IMR-90 (cell line): Measurements from ENCODE around the gene LARGE2. TPM values are rescaled to one million over a fixed set of nuclear protein-coding genes. Genes with fewer than 3 reads are reported as not detected.

Source experiments
- ATAC-seq: fragments of 200-7000 bp; cut with Tn5 transposase; 2 replicates; pipeline ENCODE4 v1.9.1; 2020; ENCODE audit warnings: low read depth, mild to moderate bottlenecking, moderate library complexity
- BruUV-seq: library from RNA; stranded (reverse); fragments of 400-500 nt; replicated peaks from 2 replicates; lab custom pipeline; 2021; lab: Mats Ljungman, UMichigan
- CTCF ChIA-PET: fragments of 300-600 bp; formaldehyde crosslinking; extraction: SDS; loops from one replicate; lab custom pipeline; 2021; ENCODE audit warnings: antibody characterized with exemption; lab: Yijun Ruan, JAX
- POLR2A ChIA-PET: fragments of 300-600 bp; sonication (Branson Sonifier 250); formaldehyde crosslinking; loops from one replicate; lab custom pipeline; 2022; ENCODE audit warnings: antibody characterized with exemption; ENCODE audit not compliant: unreplicated experiment; lab: Charles Lee
- DNase-seq: peaks from one replicate; pipeline ENCODE4 v3.0.0; 2013
- H2AFZ ChIP-seq: replicated peaks from 2 replicates; pipeline ENCODE3; 2013; ENCODE audit warnings: low read length, mild to moderate bottlenecking; ENCODE audit not compliant: poor library complexity
- H2AK5ac ChIP-seq: 2 replicates; pipeline ENCODE4 v1.6.1; 2013; ENCODE audit warnings: low read depth, low read length, inconsistent platforms
- H2AK9ac ChIP-seq: replicated peaks from 2 replicates; pipeline ENCODE3; 2013; ENCODE audit warnings: mild to moderate bottlenecking, low read depth, low read length, moderate library complexity; ENCODE audit not compliant: poor library complexity
- H2BK120ac ChIP-seq: 2 replicates; pipeline ENCODE4 v1.6.1; 2013; ENCODE audit warnings: low read depth, low read length, inconsistent platforms
- H2BK15ac ChIP-seq: 3 replicates; pipeline ENCODE4 v1.6.1; 2013; ENCODE audit warnings: low read depth, low read length, inconsistent platforms
- H2BK20ac ChIP-seq: 2 replicates; pipeline ENCODE4 v1.6.1; 2013; ENCODE audit warnings: low read depth, mild to moderate bottlenecking, inconsistent platforms, low read length, moderate library complexity
- H2BK5ac ChIP-seq: 2 replicates; pipeline ENCODE4 v1.6.1; 2013; ENCODE audit warnings: mild to moderate bottlenecking, low read depth, low read length, inconsistent platforms; ENCODE audit not compliant: poor library complexity, severe bottlenecking
- H3K14ac ChIP-seq: replicated peaks from 2 replicates; pipeline ENCODE4 v1.6.1; 2013; ENCODE audit warnings: low read depth, low read length, inconsistent platforms
- H3K18ac ChIP-seq: 2 replicates; pipeline ENCODE4 v1.6.1; 2013; ENCODE audit warnings: low read depth, low read length, control low read depth
- H3K23ac ChIP-seq: 2 replicates; pipeline ENCODE4 v1.6.1; 2013; ENCODE audit warnings: low read depth, low read length, inconsistent platforms
- H3K27ac ChIP-seq: 2 replicates; pipeline ENCODE4 v1.5.1; 2013; ENCODE audit warnings: mild to moderate bottlenecking, control low read depth, low read length; ENCODE audit not compliant: insufficient read depth
- H3K27me3 ChIP-seq: 2 replicates; pipeline ENCODE4 v1.6.1; 2013; ENCODE audit warnings: low read length; ENCODE audit not compliant: control insufficient read depth, insufficient read depth
- H3K36me3 ChIP-seq: 2 replicates; pipeline ENCODE4 v1.6.1; 2013; ENCODE audit warnings: low read length, mixed read lengths; ENCODE audit not compliant: control insufficient read depth, insufficient read depth
- H3K4ac ChIP-seq: 2 replicates; pipeline ENCODE4 v1.6.1; 2013; ENCODE audit warnings: low read depth, low read length, inconsistent platforms
- H3K4me1 ChIP-seq: 2 replicates; pipeline ENCODE4 v1.6.1; 2013; ENCODE audit warnings: low read length, mixed read lengths; ENCODE audit not compliant: control insufficient read depth, insufficient read depth
- H3K4me2 ChIP-seq: 2 replicates; pipeline ENCODE4 v1.6.1; 2013; ENCODE audit warnings: low read depth, mild to moderate bottlenecking, control low read depth, low read length, moderate library complexity
- H3K4me3 ChIP-seq: 2 replicates; pipeline ENCODE4 v1.5.1; 2013; ENCODE audit warnings: low read depth, mild to moderate bottlenecking, control low read depth, low read length, moderate library complexity; ENCODE audit not compliant: insufficient read depth
- H3K56ac ChIP-seq: 2 replicates; pipeline ENCODE4 v1.6.1; 2013; ENCODE audit warnings: low read length, inconsistent platforms; ENCODE audit not compliant: insufficient read depth; ENCODE audit errors: extremely low read depth
- H3K79me1 ChIP-seq, 2 experiments: 2 replicates each; pipeline ENCODE4 v1.6.1; 2013; ENCODE audit warnings: low read length in 2 of 2, inconsistent platforms in 1 of 2, low read depth in 1 of 2
- H3K9ac ChIP-seq: 2 replicates; pipeline ENCODE4 v1.6.1; 2013; ENCODE audit warnings: low read depth, low read length, control low read depth
- H3K9me1 ChIP-seq: 2 replicates; pipeline ENCODE4 v1.6.1; 2013; ENCODE audit warnings: low read length, inconsistent platforms; ENCODE audit not compliant: insufficient read depth
- H3K9me3 ChIP-seq: 2 replicates; pipeline ENCODE4 v1.6.1; 2013; ENCODE audit warnings: low read length; ENCODE audit not compliant: control insufficient read depth, insufficient read depth
- H4K20me1 ChIP-seq: 2 replicates; pipeline ENCODE4 v1.6.1; 2013; ENCODE audit warnings: low read length, inconsistent platforms; ENCODE audit not compliant: insufficient read depth
- H4K5ac ChIP-seq: 2 replicates; pipeline ENCODE4 v1.6.1; 2013; ENCODE audit warnings: mild to moderate bottlenecking, low read depth, low read length, control low read depth
- H4K8ac ChIP-seq, 2 experiments: 2 replicates each; pipeline ENCODE4 v1.6.1; 2013; ENCODE audit warnings: low read depth in 2 of 2, low read length in 2 of 2, control low read depth in 1 of 2, inconsistent platforms in 1 of 2
- H4K91ac ChIP-seq: 2 replicates; pipeline ENCODE4 v1.6.1; 2013; ENCODE audit warnings: low read depth, low read length, inconsistent platforms; ENCODE audit not compliant: insufficient read depth
- BHLHE40 ChIP-seq: fragments of 150-350 bp; IDR thresholded peaks from 2 replicates; pipeline ENCODE4 v1.6.1; 2016; ENCODE audit warnings: mild to moderate bottlenecking, low read depth, low read length
- CEBPB ChIP-seq: IDR thresholded peaks from 2 replicates; pipeline ENCODE4 v1.6.1; 2012; ENCODE audit warnings: low read depth, low read length, improper control_type of control experiment
- CHD1 ChIP-seq: IDR thresholded peaks from 2 replicates; pipeline ENCODE4 v1.6.1; 2012; ENCODE audit warnings: low read depth, low read length, improper control_type of control experiment
- FOS ChIP-seq: fragments of 150-350 bp; IDR thresholded peaks from 2 replicates; pipeline ENCODE4 v1.6.1; 2016; ENCODE audit warnings: low read depth, low read length
- MAFK ChIP-seq: IDR thresholded peaks from 2 replicates; pipeline ENCODE4 v1.6.1; 2012; ENCODE audit warnings: low read depth, low read length, improper control_type of control experiment
- MAZ ChIP-seq: IDR thresholded peaks from 2 replicates; pipeline ENCODE4 v1.6.1; 2012; ENCODE audit warnings: low read depth, mild to moderate bottlenecking, low read length, improper control_type of control experiment, moderate library complexity, borderline replicate concordance
- MXI1 ChIP-seq: IDR thresholded peaks from 2 replicates; pipeline ENCODE4 v1.6.1; 2012; ENCODE audit warnings: low read depth, mild to moderate bottlenecking, low read length, moderate library complexity, borderline replicate concordance
- NFE2L2 ChIP-seq: fragments of 150-350 bp; IDR thresholded peaks from 2 replicates; pipeline ENCODE4 v1.6.1; 2016; ENCODE audit warnings: low read depth, mild to moderate bottlenecking, low read length
- POLR2A ChIP-seq: IDR thresholded peaks from 2 replicates; pipeline ENCODE4 v1.6.1; 2012; ENCODE audit warnings: mild to moderate bottlenecking, low read depth, low read length
- RAD21 ChIP-seq: IDR thresholded peaks from 2 replicates; pipeline ENCODE4 v1.6.1; 2012; ENCODE audit warnings: low read length, improper control_type of control experiment
- RCOR1 ChIP-seq: IDR thresholded peaks from 2 replicates; pipeline ENCODE4 v1.6.1; 2012; ENCODE audit warnings: mild to moderate bottlenecking, low read length, improper control_type of control experiment; ENCODE audit not compliant: insufficient replicate concordance
- RFX5 ChIP-seq: IDR thresholded peaks from 2 replicates; pipeline ENCODE4 v1.8.0; 2012; ENCODE audit warnings: low read depth, mild to moderate bottlenecking, low read length, moderate library complexity
- SMC3 ChIP-seq: fragments of 150-350 bp; IDR thresholded peaks from 2 replicates; pipeline ENCODE4 v1.6.1; 2016; ENCODE audit warnings: low read depth, mild to moderate bottlenecking, antibody characterized with exemption, low read length, moderate library complexity
- WGBS, 2 experiments: methylation state at CpG; one replicate each; pipeline versions ENCODE4 v1.1.5 to v1.1.7; 2013; ENCODE audit warnings: missing lambda C conversion rate in 2 of 2; ENCODE audit not compliant: insufficient read length in 1 of 2; ENCODE audit errors: extremely low coverage in 2 of 2; 5-methylcytosine and 5-hydroxymethylcytosine counted together
- dilution Hi-C: fragments of 300-500 bp; cut with HindIII; formaldehyde crosslinking; loops from one replicate; pipeline ENCODE4 v1.14.3; 2018; ENCODE audit warnings: low sequenced_read_pairs; ENCODE audit not compliant: unreplicated experiment
- in situ Hi-C: fragments of 300-500 bp; cut with MboI; formaldehyde crosslinking; loops from 3 replicates; pipeline ENCODE4 v1.14.3; 2019; ENCODE audit warnings: low sequenced_read_pairs, inconsistent platforms, mixed read lengths
- intact Hi-C: fragments of 100-400 bp; cut with micrococcal nuclease; formaldehyde crosslinking; loops from 2 replicates; pipeline ENCODE4 v1.10.0; 2022
- polyA plus RNA-seq, 3 experiments: library from polyadenylated mRNA; depleted of rRNA; stranded (reverse); fragments of >200 nt; gene quantifications; 2 replicates each; pipeline ENCODE4 v1.2.3, GENCODE V29; 2012; ENCODE audit warnings: low replicate concordance in 1 of 3
- total RNA-seq: library from RNA; depleted of rRNA; stranded (reverse); fragments of >200 nt; gene quantifications from 2 replicates; pipeline ENCODE4 v1.2.3, GENCODE V29; 2012
- TF ChIP-seq, protein P1 (sequence below): fragments of 150-350 bp; IDR thresholded peaks from 2 replicates; pipeline ENCODE4 v1.6.1; 2016; ENCODE audit warnings: low read depth, mild to moderate bottlenecking, low read length, moderate library complexity, borderline replicate concordance
- TF ChIP-seq, protein P2 (sequence below): conservative IDR thresholded peaks from 2 replicates; pipeline ENCODE4 v1.5.1; 2012; ENCODE audit warnings: mild to moderate bottlenecking, low read depth, low read length, improper control_type of control experiment
- TF ChIP-seq, protein P3 (sequence below): fragments of 150-350 bp; IDR thresholded peaks from 2 replicates; pipeline ENCODE4 v1.6.1; 2017; ENCODE audit warnings: mild to moderate bottlenecking, antibody characterized with exemption, low read length, low read depth

The LARGE2 gene
- total and polyA plus RNA-seq, 2 of the 4 experiments (the other 2 are of a cell fraction) = 0.03 TPM; not detected in 1

DNA sequence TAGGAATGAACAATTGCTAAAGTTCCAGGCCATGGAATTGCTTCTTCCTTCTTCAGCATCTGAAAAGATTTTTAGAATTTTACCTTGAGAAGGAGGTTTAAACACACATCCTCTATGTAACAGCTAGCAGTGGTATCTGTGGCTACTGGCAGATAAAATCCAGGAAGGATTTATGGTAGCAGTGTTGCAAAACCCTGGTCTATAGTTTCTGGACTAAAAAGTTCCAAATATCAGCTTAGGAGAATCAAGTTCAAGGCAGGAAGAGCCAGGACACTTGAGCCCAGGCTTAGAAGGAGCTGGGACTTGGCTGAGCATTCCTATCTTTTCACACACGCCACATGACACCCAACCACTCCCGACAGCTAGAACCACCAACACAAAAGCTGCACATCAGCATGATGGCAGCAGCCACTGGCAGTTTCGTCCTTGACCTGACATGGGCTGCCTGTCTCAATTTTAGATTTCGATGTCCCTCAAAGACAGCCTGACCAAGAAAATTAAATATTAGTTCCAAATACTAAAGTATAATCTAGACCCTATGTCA lies 14.1 kb downstream of the LARGE2 start:
- H4K91ac ChIP-seq = no peak overlapping the region
- intact Hi-C loops (no loop called here), in situ Hi-C loops (no loop called here), dilution Hi-C loops (no loop called here)
- H3K27me3 ChIP-seq = no peaks in the 10 kb centered on the region
- DNase-seq (no peak), ATAC-seq (no peak)
- no peak overlapping the region for H3K56ac ChIP-seq
- no peaks in the 10 kb centered on the region for H4K20me1 ChIP-seq
- H3K14ac ChIP-seq = no peak overlapping the region
- H4K5ac ChIP-seq = no peak overlapping the region
- BruUV-seq = no TSS peak
- no peak overlapping the region for H2AFZ ChIP-seq
- H3K36me3 ChIP-seq = peaks cover 49% of the 10 kb centered on the region
- H3K18ac ChIP-seq = no peak overlapping the region
- no peaks in the 10 kb centered on the region for H3K9me3 ChIP-seq
- H3K79me1 ChIP-seq = no peaks in the 10 kb centered on the region
- H2BK120ac ChIP-seq = no peak overlapping the region
- no peak overlapping the region for H3K4me3 ChIP-seq
- H3K27ac ChIP-seq = no peak overlapping the region
- no peak overlapping the region for H2AK5ac ChIP-seq
- H2BK15ac ChIP-seq = no peak overlapping the region
- no peaks in the 10 kb centered on the region for H3K4me1 ChIP-seq
- no peak overlapping the region for H3K4me2 ChIP-seq
- no peak overlapping the region for H2AK9ac ChIP-seq
- CTCF ChIA-PET = no interaction called here
- WGBS, 2 experiments = 83% methylated on average over 2 of the region's 4 CpGs; no CpG with 5 or more reads in 1 of the 2 experiments
- POLR2A ChIA-PET = interaction anchor here (0.6 kb wide), 1 partner anchor 10 kb away, joined by 3 read pairs; no protein-coding TSS in a partner anchor
- no peak overlapping the region for H3K23ac ChIP-seq
- H2BK5ac ChIP-seq = no peak overlapping the region
- H4K8ac ChIP-seq = no peak overlapping the region
- no peak overlapping the region for H2BK20ac ChIP-seq
- TF ChIP-seq BHLHE40 = no peak
- TF ChIP-seq, protein P1, sequence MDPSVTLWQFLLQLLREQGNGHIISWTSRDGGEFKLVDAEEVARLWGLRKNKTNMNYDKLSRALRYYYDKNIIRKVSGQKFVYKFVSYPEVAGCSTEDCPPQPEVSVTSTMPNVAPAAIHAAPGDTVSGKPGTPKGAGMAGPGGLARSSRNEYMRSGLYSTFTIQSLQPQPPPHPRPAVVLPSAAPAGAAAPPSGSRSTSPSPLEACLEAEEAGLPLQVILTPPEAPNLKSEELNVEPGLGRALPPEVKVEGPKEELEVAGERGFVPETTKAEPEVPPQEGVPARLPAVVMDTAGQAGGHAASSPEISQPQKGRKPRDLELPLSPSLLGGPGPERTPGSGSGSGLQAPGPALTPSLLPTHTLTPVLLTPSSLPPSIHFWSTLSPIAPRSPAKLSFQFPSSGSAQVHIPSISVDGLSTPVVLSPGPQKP = no peak
- TF ChIP-seq FOS = no peak
- no peak for TF ChIP-seq CHD1
- TF ChIP-seq, protein P2, sequence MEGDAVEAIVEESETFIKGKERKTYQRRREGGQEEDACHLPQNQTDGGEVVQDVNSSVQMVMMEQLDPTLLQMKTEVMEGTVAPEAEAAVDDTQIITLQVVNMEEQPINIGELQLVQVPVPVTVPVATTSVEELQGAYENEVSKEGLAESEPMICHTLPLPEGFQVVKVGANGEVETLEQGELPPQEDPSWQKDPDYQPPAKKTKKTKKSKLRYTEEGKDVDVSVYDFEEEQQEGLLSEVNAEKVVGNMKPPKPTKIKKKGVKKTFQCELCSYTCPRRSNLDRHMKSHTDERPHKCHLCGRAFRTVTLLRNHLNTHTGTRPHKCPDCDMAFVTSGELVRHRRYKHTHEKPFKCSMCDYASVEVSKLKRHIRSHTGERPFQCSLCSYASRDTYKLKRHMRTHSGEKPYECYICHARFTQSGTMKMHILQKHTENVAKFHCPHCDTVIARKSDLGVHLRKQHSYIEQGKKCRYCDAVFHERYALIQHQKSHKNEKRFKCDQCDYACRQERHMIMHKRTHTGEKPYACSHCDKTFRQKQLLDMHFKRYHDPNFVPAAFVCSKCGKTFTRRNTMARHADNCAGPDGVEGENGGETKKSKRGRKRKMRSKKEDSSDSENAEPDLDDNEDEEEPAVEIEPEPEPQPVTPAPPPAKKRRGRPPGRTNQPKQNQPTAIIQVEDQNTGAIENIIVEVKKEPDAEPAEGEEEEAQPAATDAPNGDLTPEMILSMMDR = no peak
- TF ChIP-seq MAFK = no peak
- TF ChIP-seq POLR2A = no peak
- TF ChIP-seq NFE2L2 = no peak
- no peak for TF ChIP-seq RCOR1
- TF ChIP-seq MXI1 = no peak
- no peak for TF ChIP-seq CEBPB
- TF ChIP-seq RAD21 = no peak
- TF ChIP-seq SMC3 = no peak
- TF ChIP-seq MAZ = no peak
- no peak for TF ChIP-seq RFX5
- TF ChIP-seq, protein P3, sequence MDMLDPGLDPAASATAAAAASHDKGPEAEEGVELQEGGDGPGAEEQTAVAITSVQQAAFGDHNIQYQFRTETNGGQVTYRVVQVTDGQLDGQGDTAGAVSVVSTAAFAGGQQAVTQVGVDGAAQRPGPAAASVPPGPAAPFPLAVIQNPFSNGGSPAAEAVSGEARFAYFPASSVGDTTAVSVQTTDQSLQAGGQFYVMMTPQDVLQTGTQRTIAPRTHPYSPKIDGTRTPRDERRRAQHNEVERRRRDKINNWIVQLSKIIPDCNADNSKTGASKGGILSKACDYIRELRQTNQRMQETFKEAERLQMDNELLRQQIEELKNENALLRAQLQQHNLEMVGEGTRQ = no peak
- no peak overlapping the region for H3K4ac ChIP-seq
- no peak overlapping the region for H3K9ac ChIP-seq
- H3K9me1 ChIP-seq = no peaks in the 10 kb centered on the region
